ENCODE measurements around the gene ARHGAP21. TPM values are rescaled to one million over a fixed set of nuclear protein-coding genes. Genes with fewer than 3 reads are reported as not detected.
A peak's percentile ranks its signal among the peaks of the same experiment; 100 is the strongest.
"Not testable (repeated sequence)": the region's sequence is repeated elsewhere in the genome, so short reads cannot be mapped to it uniquely, and the experiment has no call there.

Gene ARHGAP21
- total and polyA plus RNA-seq, 4 donors: 25.5 to 140 (median 66.8) TPM

DNA sequence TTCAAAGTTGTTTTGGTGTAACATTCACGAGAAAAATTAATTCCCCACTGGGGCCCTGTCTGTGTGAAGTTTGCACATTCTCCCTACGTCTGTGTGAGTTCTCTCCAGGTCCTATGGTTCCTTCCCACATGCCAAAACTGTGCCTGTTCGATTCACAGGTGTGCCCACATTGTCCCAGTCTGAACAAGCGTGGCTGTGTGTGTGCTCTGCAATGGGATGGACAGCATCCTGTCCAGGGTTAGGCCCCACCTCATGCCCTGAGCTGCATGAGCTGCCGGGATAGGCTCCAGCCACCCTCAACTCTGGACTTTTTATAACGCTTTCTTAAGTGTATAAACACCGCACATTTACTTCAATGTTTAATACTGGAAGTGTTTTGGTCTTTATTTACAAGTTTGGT is 55.4 kb downstream of the ARHGAP21 start:
- Histone ChIP-seq H3K9me3 (ENCODE audit: control insufficient read depth, low read length) (no peaks in the 10 kb centered on the region), H3K27ac (ENCODE audit: low read depth in 1 of 2, low read length in 2 of 2) (no peak overlapping the region), H3K36me3 (ENCODE audit: control insufficient read depth in 1 of 2, insufficient read depth in 2 of 2, low read length in 1 of 2) (peaks cover 2 to 5% of the 10 kb centered on the region in 2 donors), H3K4me1 (ENCODE audit: control insufficient read depth in 1 of 2, insufficient read depth in 2 of 2, low read length in 2 of 2) (peaks cover 1 to 9% of the 10 kb centered on the region in 2 donors), H3K4me3 (ENCODE audit: low read length in 2 of 2) (no peak overlapping the region), H3K27me3 (ENCODE audit: control insufficient read depth in 1 of 2, insufficient read depth in 2 of 2, low read length in 1 of 2) (no peaks in the 10 kb centered on the region)
- DNase-seq: no peak
- ATAC-seq (ENCODE audit: low FRiP score): no peak
- WGBS, 2 donors: 92% methylated on average over 7 of the region's 7 CpGs
- intact Hi-C loops (cut with DNase I): no loop called here

GRCh38 chr10:24664991-24665390 is 58.7 kb downstream of the ARHGAP21 start:
- WGBS, 2 donors: 14 to 31% methylated on average over 1 of the region's 1 CpG
- H3K36me3 ChIP-seq (ENCODE audit: control insufficient read depth in 1 of 2, insufficient read depth in 2 of 2, low read length in 1 of 2): peaks cover 4 to 5% of the 10 kb centered on the region in 2 donors
- intact Hi-C loops (cut with DNase I): no loop called here

DNA sequence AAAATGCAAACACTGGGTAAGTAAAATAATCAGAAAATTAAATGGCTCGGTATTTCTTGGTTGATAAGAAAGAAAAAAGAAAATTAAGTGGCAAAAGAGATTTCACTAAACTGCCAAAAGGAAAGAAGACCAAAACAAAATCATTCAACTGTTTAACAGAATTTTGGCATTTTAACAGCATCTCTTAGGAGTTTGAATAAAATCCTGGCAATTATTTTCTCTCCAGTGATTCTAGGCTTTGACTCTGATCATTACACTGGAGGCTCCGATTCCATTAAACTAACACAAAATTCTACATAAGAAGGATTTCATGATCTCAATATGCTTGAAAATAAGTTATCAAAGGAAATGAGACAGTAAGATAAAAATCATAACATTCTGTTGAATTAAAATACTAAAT is 62.3 kb downstream of the ARHGAP21 start:
- ATAC-seq (ENCODE audit: low FRiP score) (no peak), DNase-seq (no peak)
- Histone ChIP-seq H3K9me3 (ENCODE audit: control insufficient read depth, low read length) (no peaks in the 10 kb centered on the region), H3K4me1 (ENCODE audit: control insufficient read depth in 1 of 2, insufficient read depth in 2 of 2, low read length in 2 of 2) (no peaks in the 10 kb centered on the region), H3K27ac (ENCODE audit: low read depth in 1 of 2, low read length in 2 of 2) (no peak overlapping the region), H3K36me3 (ENCODE audit: control insufficient read depth in 1 of 2, insufficient read depth in 2 of 2, low read length in 1 of 2) (peaks cover 4 to 7% of the 10 kb centered on the region in 2 donors), H3K27me3 (ENCODE audit: control insufficient read depth in 1 of 2, insufficient read depth in 2 of 2, low read length in 1 of 2) (no peaks in the 10 kb centered on the region), H3K4me3 (ENCODE audit: low read length in 2 of 2) (no peak overlapping the region)
- WGBS, 2 donors: 15 to 35% methylated on average over 2 of the region's 2 CpGs
- intact Hi-C loops (cut with DNase I): no loop called here

More at GRCh38 chr10:24664991-24665390, 58.7 kb downstream of the ARHGAP21 start:
- DNase-seq (no peak), ATAC-seq (ENCODE audit: low FRiP score) (no peak)
- H3K27ac ChIP-seq (ENCODE audit: low read depth in 1 of 2, low read length in 2 of 2): no peak overlapping the region
- H3K4me3 ChIP-seq (ENCODE audit: low read length in 2 of 2): no peak overlapping the region
- no peaks in the 10 kb centered on the region for H3K9me3 ChIP-seq (ENCODE audit: control insufficient read depth, low read length)
- H3K4me1 ChIP-seq (ENCODE audit: control insufficient read depth in 1 of 2, insufficient read depth in 2 of 2, low read length in 2 of 2): peaks cover 0 to 5% of the 10 kb centered on the region in 2 donors
- no peaks in the 10 kb centered on the region for H3K27me3 ChIP-seq (ENCODE audit: control insufficient read depth in 1 of 2, insufficient read depth in 2 of 2, low read length in 1 of 2)

GRCh38 chr10:24658319-24658718 is 65.4 kb downstream of the ARHGAP21 start:
- intact Hi-C loops (cut with DNase I); H3K9me3 ChIP-seq (ENCODE audit: control insufficient read depth, low read length); H3K27ac ChIP-seq (ENCODE audit: low read depth in 1 of 2, low read length in 2 of 2); H3K4me1 ChIP-seq (ENCODE audit: control insufficient read depth in 1 of 2, insufficient read depth in 2 of 2, low read length in 2 of 2); ATAC-seq (ENCODE audit: low FRiP score); H3K36me3 ChIP-seq (ENCODE audit: control insufficient read depth in 1 of 2, insufficient read depth in 2 of 2, low read length in 1 of 2); DNase-seq; H3K27me3 ChIP-seq (ENCODE audit: control insufficient read depth in 1 of 2, insufficient read depth in 2 of 2, low read length in 1 of 2); H3K4me3 ChIP-seq (ENCODE audit: low read length in 2 of 2): not testable (repeated sequence)
- 98 to 99% methylated on average over 4 of the region's 4 CpGs for WGBS, 2 donors

DNA sequence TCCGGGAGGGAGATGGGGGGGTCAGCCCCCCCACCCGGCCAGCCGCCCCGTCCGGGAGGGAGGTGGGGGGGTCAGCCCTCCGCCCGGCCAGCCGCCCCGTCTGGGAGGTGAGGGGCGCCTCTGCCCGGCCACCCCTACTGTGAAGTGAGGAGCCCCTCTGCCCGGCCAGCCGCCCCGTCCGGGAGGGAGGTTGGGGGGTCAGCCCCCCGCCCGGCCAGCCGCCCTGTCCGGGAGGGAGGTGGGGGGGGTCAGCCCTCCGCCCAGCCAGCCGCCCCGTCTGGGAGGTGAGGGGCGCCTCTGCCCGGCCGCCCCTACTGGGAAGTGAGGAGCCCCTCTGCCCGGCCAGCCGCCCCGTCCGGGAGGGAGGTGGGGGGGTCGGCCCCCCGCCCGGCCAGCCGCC is 67.4 kb downstream of the ARHGAP21 start:
- H3K27me3 ChIP-seq (ENCODE audit: control insufficient read depth in 1 of 2, insufficient read depth in 2 of 2, low read length in 1 of 2); DNase-seq; ATAC-seq (ENCODE audit: low FRiP score); H3K36me3 ChIP-seq (ENCODE audit: control insufficient read depth in 1 of 2, insufficient read depth in 2 of 2, low read length in 1 of 2); H3K27ac ChIP-seq (ENCODE audit: low read depth in 1 of 2, low read length in 2 of 2); H3K4me1 ChIP-seq (ENCODE audit: control insufficient read depth in 1 of 2, insufficient read depth in 2 of 2, low read length in 2 of 2); intact Hi-C loops (cut with DNase I); H3K9me3 ChIP-seq (ENCODE audit: control insufficient read depth, low read length); H3K4me3 ChIP-seq (ENCODE audit: low read length in 2 of 2): not testable (repeated sequence)
- WGBS, 2 donors: 95 to 100% methylated on average over 1 to 12 of the region's 33 CpGs

- intact Hi-C loops (cut with DNase I): no loop called here
- no peak overlapping the region for H3K27ac ChIP-seq (ENCODE audit: low read depth in 1 of 2, low read length in 2 of 2)
- DNase-seq: no peak
- ATAC-seq (ENCODE audit: low FRiP score): no peak
- H3K36me3 ChIP-seq (ENCODE audit: control insufficient read depth in 1 of 2, insufficient read depth in 2 of 2, low read length in 1 of 2): no peaks in the 10 kb centered on the region
- H3K4me1 ChIP-seq (ENCODE audit: control insufficient read depth in 1 of 2, insufficient read depth in 2 of 2, low read length in 2 of 2): peaks cover 0 to 3% of the 10 kb centered on the region in 2 donors
- WGBS, 2 donors: 94 to 96% methylated on average over 4 of the region's 4 CpGs
- H3K9me3 ChIP-seq (ENCODE audit: control insufficient read depth, low read length): no peaks in the 10 kb centered on the region
- no peak overlapping the region for H3K4me3 ChIP-seq (ENCODE audit: low read length in 2 of 2)
- H3K27me3 ChIP-seq (ENCODE audit: control insufficient read depth in 1 of 2, insufficient read depth in 2 of 2, low read length in 1 of 2): no peaks in the 10 kb centered on the region
Observed at GRCh38 chr10:24652381-24652957, 71.2 kb downstream of the ARHGAP21 start.

DNA sequence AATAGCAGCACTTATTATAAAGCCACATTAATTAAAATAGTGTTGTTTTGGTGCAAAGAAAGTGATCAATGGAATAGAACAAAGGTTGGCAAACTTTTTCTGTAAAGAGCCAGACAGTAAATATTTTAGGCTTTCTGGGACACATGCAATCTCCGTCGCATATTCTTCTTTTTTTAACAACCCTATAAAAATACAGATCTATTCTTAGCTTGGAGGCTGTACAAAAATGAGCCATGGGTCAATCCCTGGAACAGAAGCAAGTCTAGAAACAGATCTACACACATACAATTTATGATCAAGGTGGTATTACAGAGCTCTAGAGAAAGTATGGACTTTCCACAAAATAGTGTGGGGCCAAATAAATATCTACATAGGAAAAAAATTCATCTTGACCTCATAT is 71.8 kb downstream of the ARHGAP21 start:
- Histone ChIP-seq H3K27ac (ENCODE audit: low read depth in 1 of 2, low read length in 2 of 2) (peak overlapping the region in 1 of 2 donors; percentile 28), H3K4me3 (ENCODE audit: low read length in 2 of 2) (no peak overlapping the region), H3K4me1 (ENCODE audit: control insufficient read depth in 1 of 2, insufficient read depth in 2 of 2, low read length in 2 of 2) (peaks cover 0 to 3% of the 10 kb centered on the region in 2 donors), H3K9me3 (ENCODE audit: control insufficient read depth, low read length) (no peaks in the 10 kb centered on the region), H3K27me3 (ENCODE audit: control insufficient read depth in 1 of 2, insufficient read depth in 2 of 2, low read length in 1 of 2) (no peaks in the 10 kb centered on the region), H3K36me3 (ENCODE audit: control insufficient read depth in 1 of 2, insufficient read depth in 2 of 2, low read length in 1 of 2) (no peaks in the 10 kb centered on the region)
- intact Hi-C loops (cut with DNase I): no loop called here
- WGBS, 2 donors: 4 to 5% methylated on average over 2 of the region's 2 CpGs
- DNase-seq: no peak
- ATAC-seq (ENCODE audit: low FRiP score): no peak

- H3K4me3 ChIP-seq (ENCODE audit: low read length in 2 of 2): no peak overlapping the region
- DNase-seq (no peak), ATAC-seq (ENCODE audit: low FRiP score) (no peak)
- 92 to 95% methylated on average over 4 of the region's 4 CpGs for WGBS, 2 donors
- H3K27ac ChIP-seq (ENCODE audit: low read depth in 1 of 2, low read length in 2 of 2): peak overlapping the region in 1 of 2 donors; percentile 67
- H3K4me1 ChIP-seq (ENCODE audit: control insufficient read depth in 1 of 2, insufficient read depth in 2 of 2, low read length in 2 of 2): peaks cover 0 to 3% of the 10 kb centered on the region in 2 donors
- no peaks in the 10 kb centered on the region for H3K9me3 ChIP-seq (ENCODE audit: control insufficient read depth, low read length)
- H3K27me3 ChIP-seq (ENCODE audit: control insufficient read depth in 1 of 2, insufficient read depth in 2 of 2, low read length in 1 of 2): no peaks in the 10 kb centered on the region
- no peaks in the 10 kb centered on the region for H3K36me3 ChIP-seq (ENCODE audit: control insufficient read depth in 1 of 2, insufficient read depth in 2 of 2, low read length in 1 of 2)
- intact Hi-C loops (cut with DNase I): no loop called here
Observed at GRCh38 chr10:24650669-24651391, 72.9 kb downstream of the ARHGAP21 start.

GRCh38 chr10:24645784-24646183 is 77.9 kb downstream of the ARHGAP21 start:
- Histone ChIP-seq H3K36me3 (ENCODE audit: control insufficient read depth in 1 of 2, insufficient read depth in 2 of 2, low read length in 1 of 2) (no peaks in the 10 kb centered on the region), H3K9me3 (ENCODE audit: control insufficient read depth, low read length) (no peaks in the 10 kb centered on the region), H3K4me3 (ENCODE audit: low read length in 2 of 2) (no peak overlapping the region), H3K27me3 (ENCODE audit: control insufficient read depth in 1 of 2, insufficient read depth in 2 of 2, low read length in 1 of 2) (no peaks in the 10 kb centered on the region), H3K4me1 (ENCODE audit: control insufficient read depth in 1 of 2, insufficient read depth in 2 of 2, low read length in 2 of 2) (peaks cover 1 to 9% of the 10 kb centered on the region in 2 donors), H3K27ac (ENCODE audit: low read depth in 1 of 2, low read length in 2 of 2) (no peak overlapping the region)
- DNase-seq (no peak), ATAC-seq (ENCODE audit: low FRiP score) (no peak)
- intact Hi-C loops (cut with DNase I): no loop called here
